Colonic mucosa (tissue), 4 donors: ENCODE measurements around the gene RLN3. TPM values are rescaled to one million over a fixed set of nuclear protein-coding genes. Genes with fewer than 3 reads are reported as not detected.
"Not testable (repeated sequence)": the region's sequence is repeated elsewhere in the genome, so short reads cannot be mapped to it uniquely, and the experiment has no call there.

Experiments used
- DNase-seq: peaks from one replicate; pipeline ENCODE4 v3.0.0-alpha.2; 2020
- H3K27ac ChIP-seq: fragments of 200-600 bp; one replicate; pipeline ENCODE4 v1.8.0; 2021
- H3K27me3 ChIP-seq: fragments of 200-600 bp; one replicate; pipeline ENCODE4 v1.8.0; 2021
- H3K36me3 ChIP-seq: fragments of 200-600 bp; one replicate; pipeline ENCODE4 v1.8.0; 2021
- H3K4me1 ChIP-seq: fragments of 200-600 bp; one replicate; pipeline ENCODE4 v1.8.0; 2021; ENCODE audit warnings: mild to moderate bottlenecking
- H3K4me3 ChIP-seq: fragments of 200-600 bp; one replicate; pipeline ENCODE4 v1.8.0; 2021
- H3K9ac ChIP-seq, 2 donors: one replicate each; pipeline ENCODE4 v1.7.0; 2013; ENCODE audit warnings: control low read depth in 2 of 2, low read depth in 2 of 2, low read length in 2 of 2
- H3K9me3 ChIP-seq: fragments of 200-600 bp; one replicate; pipeline ENCODE4 v1.8.0; 2021
- intact Hi-C: fragments of 100-400 bp; cut with DNase I; formaldehyde crosslinking; loops from one replicate; pipeline ENCODE4 v1.14.1; 2022
- total RNA-seq, 2 donors: library from RNA; stranded (reverse); fragmentation: NEBNext Ultra II Directional in 1 of 2; extraction: Animal tissue kit (Norgen Biotek cat#: 25700) in 1 of 2; gene quantifications; one replicate each; pipeline ENCODE4 v1.2.1, GENCODE V29; 2021
- TF ChIP-seq, protein P1 (sequence below): fragments of 200-600 bp; IDR thresholded peaks from one replicate; pipeline ENCODE4 v1.8.0; 2022; ENCODE audit warnings: antibody characterized with exemption, mild to moderate bottlenecking
- donor health status: healthy.
- donor health status: DM: no; HTN: no; CAD: no.
- donor health status: DM: no; HTN: no; CAD: no.

Gene RLN3
- total RNA-seq, 2 donors from 2014 or later: not detected

DNA sequence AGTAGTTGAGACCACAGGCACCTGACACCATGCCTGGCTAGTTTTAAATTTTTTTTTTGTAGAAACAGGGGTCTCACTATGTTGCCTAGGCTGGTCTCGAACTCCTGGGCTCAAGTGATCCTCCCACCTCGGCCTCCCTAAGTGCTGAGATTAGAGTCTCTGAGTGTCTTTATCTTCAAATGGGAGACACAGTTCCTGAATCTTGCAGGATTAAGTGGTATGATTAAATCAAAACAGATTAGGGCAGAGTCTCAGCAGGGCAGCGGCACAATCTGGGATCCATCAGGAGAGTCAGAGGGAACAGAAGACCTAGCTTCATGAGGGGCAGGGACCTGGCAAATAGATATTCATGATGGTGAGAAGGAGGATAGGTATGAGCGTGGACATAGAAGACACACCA is 953 bp downstream of the RLN3 start:
- H3K27me3 ChIP-seq: no peaks in the 10 kb centered on the region
- no peaks in the 10 kb centered on the region for H3K9me3 ChIP-seq
- H3K36me3 ChIP-seq: no peaks in the 10 kb centered on the region
- no peak overlapping the region for H3K4me3 ChIP-seq
- no peak overlapping the region for H3K9ac ChIP-seq
- TF ChIP-seq, protein P1, sequence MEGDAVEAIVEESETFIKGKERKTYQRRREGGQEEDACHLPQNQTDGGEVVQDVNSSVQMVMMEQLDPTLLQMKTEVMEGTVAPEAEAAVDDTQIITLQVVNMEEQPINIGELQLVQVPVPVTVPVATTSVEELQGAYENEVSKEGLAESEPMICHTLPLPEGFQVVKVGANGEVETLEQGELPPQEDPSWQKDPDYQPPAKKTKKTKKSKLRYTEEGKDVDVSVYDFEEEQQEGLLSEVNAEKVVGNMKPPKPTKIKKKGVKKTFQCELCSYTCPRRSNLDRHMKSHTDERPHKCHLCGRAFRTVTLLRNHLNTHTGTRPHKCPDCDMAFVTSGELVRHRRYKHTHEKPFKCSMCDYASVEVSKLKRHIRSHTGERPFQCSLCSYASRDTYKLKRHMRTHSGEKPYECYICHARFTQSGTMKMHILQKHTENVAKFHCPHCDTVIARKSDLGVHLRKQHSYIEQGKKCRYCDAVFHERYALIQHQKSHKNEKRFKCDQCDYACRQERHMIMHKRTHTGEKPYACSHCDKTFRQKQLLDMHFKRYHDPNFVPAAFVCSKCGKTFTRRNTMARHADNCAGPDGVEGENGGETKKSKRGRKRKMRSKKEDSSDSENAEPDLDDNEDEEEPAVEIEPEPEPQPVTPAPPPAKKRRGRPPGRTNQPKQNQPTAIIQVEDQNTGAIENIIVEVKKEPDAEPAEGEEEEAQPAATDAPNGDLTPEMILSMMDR: no peak
- H3K27ac ChIP-seq: no peak overlapping the region
- no peaks in the 10 kb centered on the region for H3K4me1 ChIP-seq
- no peak for DNase-seq
- intact Hi-C loops: no loop called here

DNA sequence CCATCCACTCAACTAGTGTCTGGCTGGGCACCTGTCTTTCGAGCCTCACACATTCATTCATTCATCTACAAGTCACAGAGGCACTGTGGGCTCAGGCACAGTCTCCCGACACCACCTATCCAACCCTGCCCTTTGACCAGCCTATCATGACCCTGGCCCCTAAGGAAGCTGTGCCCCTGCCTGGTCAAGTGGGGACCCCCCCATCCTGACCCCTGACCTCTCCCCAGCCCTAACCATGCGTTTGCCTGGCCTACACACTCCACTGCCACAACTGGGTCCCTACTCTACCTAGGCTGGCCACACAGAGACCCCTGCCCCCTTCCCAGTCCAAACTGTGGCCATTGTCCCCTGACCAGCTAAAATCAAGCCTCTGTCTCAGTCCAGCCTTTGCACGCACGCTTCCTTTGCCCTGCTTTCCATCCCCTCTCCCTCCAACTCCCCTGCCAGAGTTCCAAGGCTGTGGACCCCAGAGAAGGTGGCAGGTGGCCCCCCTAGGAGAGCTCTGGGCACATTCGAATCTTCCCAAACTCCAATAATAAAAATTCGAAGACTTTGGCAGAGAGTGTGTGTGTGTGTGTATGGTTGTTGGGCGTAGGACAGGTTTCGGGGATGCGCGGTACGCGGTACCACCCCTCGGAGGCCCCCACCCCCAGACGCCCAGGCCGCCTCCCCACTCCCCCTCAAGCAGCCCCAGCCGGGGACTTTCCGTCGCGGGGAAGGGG is 3.2 kb downstream of the RLN3 start:
- H3K4me1 ChIP-seq: no peaks in the 10 kb centered on the region
- DNase-seq: no peak
- H3K9ac ChIP-seq: peak overlapping the region in 1 of 2 donors; percentile 55
- TF ChIP-seq, protein P1: no peak
- H3K36me3 ChIP-seq: no peaks in the 10 kb centered on the region
- H3K27ac ChIP-seq: peak overlapping the region; percentile 54
- intact Hi-C loops: no loop called here
- H3K9me3 ChIP-seq: no peaks in the 10 kb centered on the region
- no peaks in the 10 kb centered on the region for H3K27me3 ChIP-seq
- H3K4me3 ChIP-seq: peak overlapping the region; percentile 66

DNA sequence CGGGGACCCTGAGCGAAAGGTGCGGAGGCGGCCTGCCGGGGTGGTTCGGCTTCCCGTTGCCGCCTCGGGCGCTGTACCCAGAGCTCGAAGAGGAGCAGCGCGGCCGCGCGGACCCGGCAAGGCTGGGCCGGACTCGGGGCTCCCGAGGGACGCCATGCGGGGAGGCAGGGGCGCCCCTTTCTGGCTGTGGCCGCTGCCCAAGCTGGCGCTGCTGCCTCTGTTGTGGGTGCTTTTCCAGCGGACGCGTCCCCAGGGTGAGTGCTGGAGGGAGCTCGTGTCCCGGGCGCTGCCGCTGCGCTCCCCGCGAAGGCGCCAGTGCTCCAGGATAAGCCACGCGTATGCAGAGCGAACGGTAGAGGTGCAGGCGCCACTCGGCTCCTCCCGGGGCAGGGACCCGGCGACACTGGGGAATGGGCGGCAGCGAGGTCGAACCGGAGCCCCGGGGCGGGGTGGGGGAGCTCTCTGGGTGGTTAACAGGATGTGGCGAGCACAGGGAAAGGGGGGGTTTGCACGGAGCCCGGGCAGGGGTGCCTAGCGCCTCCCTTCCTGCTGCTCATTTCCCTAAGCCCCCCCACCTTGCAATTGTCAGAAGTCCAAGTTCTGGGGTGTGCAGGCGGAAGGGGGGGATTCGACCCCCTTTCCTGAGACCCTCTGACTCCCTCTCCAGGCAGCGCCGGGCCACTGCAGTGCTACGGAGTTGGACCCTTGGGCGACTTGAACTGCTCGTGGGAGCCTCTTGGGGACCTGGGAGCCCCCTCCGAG is 4.0 kb downstream of the RLN3 start, which contains the start of gene IL27RA:
IL27RA (plus strand) TSS at position 44 of the 762 bp plus-strand sequence; CDS start at position 155, 111 bp downstream.
- H3K4me3 ChIP-seq: peak within 1 kb of the TSS; percentile 66
- intact Hi-C loops: no loop called here
- H3K4me1 ChIP-seq: no peaks in the 10 kb centered on the region
- no peaks in the 10 kb centered on the region for H3K36me3 ChIP-seq
- no peaks in the 10 kb centered on the region for H3K27me3 ChIP-seq
- peak within 1 kb of the TSS; percentile 61 to 85 for H3K9ac ChIP-seq
- peak within 1 kb of the TSS; percentile 54 for H3K27ac ChIP-seq
- DNase-seq: peak; percentile 78
- no peaks in the 10 kb centered on the region for H3K9me3 ChIP-seq
- TF ChIP-seq, protein P1: peak; percentile 69

DNA sequence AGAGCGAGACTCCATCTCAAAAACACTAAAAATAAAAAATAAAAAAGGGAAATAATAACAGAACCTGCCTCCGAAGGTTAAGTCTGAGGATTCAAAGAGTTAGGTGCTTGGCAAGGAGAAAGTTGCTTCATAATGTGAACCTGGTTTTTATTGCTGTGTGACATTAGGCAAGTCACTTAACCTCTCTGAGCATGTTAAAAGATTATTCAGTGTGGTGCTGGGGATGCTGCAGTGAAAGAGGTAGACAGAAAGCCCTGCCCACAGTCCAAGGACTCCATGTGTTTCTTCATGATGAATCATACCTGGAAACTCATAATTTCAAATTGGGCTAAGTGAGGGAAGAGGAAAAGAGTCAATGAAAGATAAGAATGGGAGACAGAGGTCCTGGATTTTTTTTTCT is 6.0 kb downstream of the RLN3 start:
- intact Hi-C loops: no loop called here
- no peak for DNase-seq
- no peaks in the 10 kb centered on the region for H3K4me1 ChIP-seq
- H3K9me3 ChIP-seq: no peaks in the 10 kb centered on the region
- no peak overlapping the region for H3K9ac ChIP-seq
- TF ChIP-seq, protein P1: no peak
- H3K27ac ChIP-seq: no peak overlapping the region
- no peak overlapping the region for H3K4me3 ChIP-seq
- no peaks in the 10 kb centered on the region for H3K27me3 ChIP-seq
- no peaks in the 10 kb centered on the region for H3K36me3 ChIP-seq

DNA sequence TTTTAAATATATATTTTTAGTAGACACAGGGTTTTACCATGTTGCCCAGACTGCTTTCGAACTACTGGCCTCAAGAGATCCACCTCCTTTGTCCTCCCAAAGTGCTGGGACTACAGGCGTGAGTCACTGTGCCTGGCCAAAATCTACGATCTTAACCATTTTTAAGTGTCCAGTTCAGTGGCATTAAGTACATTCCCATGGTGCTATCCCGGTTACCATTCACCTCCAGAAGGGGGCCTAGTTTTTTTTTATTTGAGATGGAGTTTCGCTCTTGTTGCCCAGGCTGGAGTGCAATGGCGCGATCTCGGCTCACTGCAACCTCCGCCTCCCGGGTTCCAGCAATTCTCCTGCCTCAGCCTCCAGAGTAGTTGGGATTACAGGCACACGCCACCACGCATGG is 7.2 kb downstream of the RLN3 start:
- H3K4me3 ChIP-seq, H3K27me3 ChIP-seq, H3K36me3 ChIP-seq, H3K27ac ChIP-seq, DNase-seq, intact Hi-C loops, H3K9ac ChIP-seq, H3K4me1 ChIP-seq, H3K9me3 ChIP-seq: not testable (repeated sequence)

DNA sequence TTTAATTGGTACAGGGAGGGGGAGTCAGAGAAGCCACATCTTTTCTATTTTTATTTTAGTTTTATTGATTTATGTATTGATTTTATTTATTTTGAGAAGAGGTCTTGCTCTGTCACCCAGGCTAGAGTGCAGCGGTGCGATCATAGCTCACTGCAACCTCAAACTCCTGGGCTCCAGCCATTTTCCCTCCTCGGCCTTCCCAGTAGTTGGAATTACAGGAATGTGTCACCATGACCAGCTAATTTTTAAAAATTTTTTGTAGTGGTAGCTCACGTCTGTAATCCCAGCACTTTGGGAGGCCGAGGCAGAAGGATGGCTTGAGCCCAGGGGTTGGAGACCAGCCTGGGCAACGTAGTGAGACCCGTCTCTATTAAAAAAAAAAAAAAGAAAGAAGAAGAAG is 7.8 kb downstream of the RLN3 start:
- intact Hi-C loops: no loop called here
- no peak overlapping the region for H3K9ac ChIP-seq
- no peak for DNase-seq
- H3K9me3 ChIP-seq: no peaks in the 10 kb centered on the region
- no peak overlapping the region for H3K4me3 ChIP-seq
- no peaks in the 10 kb centered on the region for H3K4me1 ChIP-seq
- no peaks in the 10 kb centered on the region for H3K36me3 ChIP-seq
- TF ChIP-seq, protein P1: no peak
- no peak overlapping the region for H3K27ac ChIP-seq
- H3K27me3 ChIP-seq: no peaks in the 10 kb centered on the region
